Choroid plexus epithelial cell (primary cell): ENCODE data around the gene CKS1B.
A peak's percentile ranks its signal among the peaks of the same experiment; 100 is the strongest.

Source experiments
- DNase-seq: peaks from one replicate; pipeline ENCODE4 v3.0.0-alpha.2; 2010; ENCODE audit warnings: low read depth
- H3K4me3 ChIP-seq: 2 replicates; pipeline ENCODE4 v1.5.1; 2011; ENCODE audit warnings: low read depth, mild to moderate bottlenecking, control low read depth, low read length, moderate library complexity
- CTCF ChIP-seq: conservative IDR thresholded peaks from 2 replicates; pipeline ENCODE4 v1.5.1; 2011; ENCODE audit warnings: low read depth, mild to moderate bottlenecking, control low read depth, inconsistent platforms, low read length, moderate library complexity

Gene CKS1B

GRCh38 chr1:155005076-155006011, 30.9 kb downstream of the CKS1B start:
- TF ChIP-seq CTCF = no peak
- no peak for DNase-seq
- H3K4me3 ChIP-seq = no peak overlapping the region

- no peak overlapping the region for H3K4me3 ChIP-seq
- DNase-seq = peak; percentile 56
- no peak for TF ChIP-seq CTCF
Observed at GRCh38 chr1:155006601-155007101, 32.2 kb downstream of the CKS1B start.

- H3K4me3 ChIP-seq = no peak overlapping the region
- no peak for DNase-seq
- no peak for TF ChIP-seq CTCF
Observed at GRCh38 chr1:155007251-155007828, 32.9 kb downstream of the CKS1B start.

- no peak for DNase-seq
- H3K4me3 ChIP-seq = no peak overlapping the region
- TF ChIP-seq CTCF = no peak
Observed at GRCh38 chr1:155008015-155008941, 33.8 kb downstream of the CKS1B start.

- TF ChIP-seq CTCF = no peak
- H3K4me3 ChIP-seq = no peak overlapping the region
- no peak for DNase-seq
Observed at GRCh38 chr1:155009221-155009711, 34.8 kb downstream of the CKS1B start.

- no peak for TF ChIP-seq CTCF
- H3K4me3 ChIP-seq = no peak overlapping the region
- DNase-seq = no peak
Observed at GRCh38 chr1:155009742-155010141, 35.3 kb downstream of the CKS1B start.
